Heart left ventricle (tissue), 16 donors: ENCODE data around the gene SLX9. TPM values are rescaled to one million over a fixed set of nuclear protein-coding genes. Genes with fewer than 3 reads are reported as not detected.
A peak's percentile ranks its signal among the peaks of the same experiment; 100 is the strongest.

ENCODE experiments used
- ATAC-seq, 4 donors: fragments of 200-7000 bp; cut with Tn5 transposase; one replicate each; pipeline ENCODE4 v1.9.1; 2020 to 2022; ENCODE audit warnings: moderate library complexity in 4 of 4, mild to moderate bottlenecking in 3 of 4, moderate number of reproducible peaks in 1 of 4
- DNase-seq, 5 donors: peaks; one replicate each; pipeline ENCODE4 v3.0.0-alpha.2; 2020
- H3K27ac ChIP-seq, 12 donors: fragments of 200-600 bp; sonication (generic) in 4 of 12; one replicate each; pipeline versions ENCODE4 v1.5.0 to v1.8.0; 2016 to 2022; ENCODE audit warnings: mild to moderate bottlenecking in 2 of 12
- H3K27me3 ChIP-seq, 9 donors: fragments of 200-600 bp; sonication (generic) in 2 of 9; one replicate each; pipeline versions ENCODE4 v1.5.1 to v1.8.0; 2016 to 2022; ENCODE audit warnings: mild to moderate bottlenecking in 3 of 9
- H3K36me3 ChIP-seq, 9 donors: fragments of 200-600 bp; sonication (generic) in 2 of 9; one replicate each; pipeline versions ENCODE4 v1.5.0 to v1.8.0; 2018 to 2022; ENCODE audit warnings: mild to moderate bottlenecking in 2 of 9
- H3K4me1 ChIP-seq, 12 donors: fragments of 200-600 bp; sonication (generic) in 4 of 12; one replicate each; pipeline versions ENCODE4 v1.5.0 to v1.8.0; 2016 to 2022; ENCODE audit warnings: mild to moderate bottlenecking in 3 of 12
- H3K4me3 ChIP-seq, 12 donors: fragments of 200-600 bp; sonication (generic) in 4 of 12; one replicate each; pipeline versions ENCODE4 v1.5.0 to v1.8.0; 2017 to 2022; ENCODE audit warnings: mild to moderate bottlenecking in 9 of 12, moderate library complexity in 4 of 12
- H3K9me3 ChIP-seq, 12 donors: fragments of 200-600 bp; sonication (generic) in 4 of 12; one replicate each; pipeline versions ENCODE4 v1.5.0 to v1.8.0; 2016 to 2022; ENCODE audit warnings: mild to moderate bottlenecking in 1 of 12
- CTCF ChIP-seq, 12 donors: fragments of 200-600 bp; sonication (generic) in 4 of 12; IDR thresholded peaks; one replicate each; pipeline versions ENCODE4 v1.5.0 to v1.8.0; 2018 to 2022; ENCODE audit warnings: antibody characterized with exemption in 12 of 12, mild to moderate bottlenecking in 5 of 12
- POLR2A ChIP-seq, 2 donors: fragments of 450-650 bp; IDR thresholded peaks; one replicate each; pipeline ENCODE4 v1.6.1; 2017; ENCODE audit warnings: antibody characterized with exemption in 2 of 2, mild to moderate bottlenecking in 2 of 2, moderate library complexity in 2 of 2
- WGBS, 4 donors: extraction: QIAGEN DNeasy Blood & Tissue Kit in 2 of 4; methylation state at CpG; one replicate each; pipeline versions ENCODE4 v1.1.5 to v1.1.7; 2013 to 2018; 5-methylcytosine and 5-hydroxymethylcytosine counted together
- intact Hi-C, 10 donors: fragments of 100-400 bp; cut with DNase I; formaldehyde crosslinking; loops; one replicate each; pipeline versions ENCODE4 v1.11.1 to v1.14.2; 2022
- polyA plus RNA-seq, 2 donors: library from polyadenylated mRNA; stranded (reverse); fragments of 200-250 nt; gene quantifications; one replicate each; pipeline ENCODE4 v1.2.3, GENCODE V29; 2013
- total RNA-seq, 9 donors: library from RNA; depleted of rRNA in 2 of 9; stranded (reverse); fragments of >200 nt in 2 of 9; fragmentation: NEBNext Ultra II Directional in 3 of 9; extraction: Animal tissue kit (Norgen Biotek cat#: 25700) in 3 of 9; gene quantifications; one replicate each; pipeline versions ENCODE4 v1.1.0 to v1.2.4, GENCODE V29; 2016 to 2023
- donor health status: ischemic (EF 13 %, LVEDD 7.1; RV severe dilation, severe dysfunction).
- donor health status: healthy with polysubstance abuse.
- donor health status: DM: no; HTN: yes; CAD: no.
- donor health status: DM: no; HTN: no; CAD: no.
- donor health status: ischemic (EF 25% LVEDD 6.9; RV normal size, moderate dysfunction).
- donor health status: ischemic (EF 25% LVEDD 5.7; RV mildly dilated, moderate dysfunction).
- donor health status: healthy.
- donor health status: DM: yes; HTN: yes; CAD: no.
- donor health status: ischemic (EF 35%, LVEDD 5.7; RV mildly dilated, moderate dysfunction).
- donor health status: nonischemic (EF 11% LVEDD 7.7; RV severe dilation, severe dysfunction).
- donor health status: DM: yes; HTN: yes; CAD: no.
- donor health status: PGD.
- donor health status: ischemic (EF 29% LVEDD 5.4; RV normal size, mild dysfunction).
- donor health status: nonischemic (EF 23%, LVEDD 6.1; RV moderate dilation, normal function).

Gene SLX9
- total and polyA plus RNA-seq, 11 donors: 38.5 to 77.8 (median 49.1) TPM

DNA sequence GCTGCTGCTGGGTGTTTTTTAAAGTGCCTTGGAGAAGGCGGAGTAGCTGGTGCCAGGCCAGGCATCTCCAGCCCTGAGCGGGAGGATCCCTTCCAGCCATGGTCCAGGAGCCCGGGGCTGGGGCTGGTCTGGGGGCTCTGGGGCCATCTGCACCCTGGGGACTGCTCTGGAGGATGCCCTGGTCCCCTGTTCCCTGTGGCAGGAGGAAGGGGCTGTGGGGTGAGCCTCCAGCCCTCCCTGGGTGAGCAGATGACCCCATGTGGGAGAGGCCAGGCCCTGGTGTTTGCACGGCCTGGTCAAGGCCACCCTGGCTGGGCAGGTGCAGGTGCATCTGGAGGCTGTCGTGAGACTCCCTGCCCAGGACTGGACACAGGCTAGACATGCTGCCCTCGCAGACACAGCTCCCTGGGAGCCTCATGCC lies 56.7 kb downstream of the SLX9 start:
- WGBS, 4 donors: 78 to 97% (median 83%) methylated on average over 3 to 6 of the region's 6 CpGs
- intact Hi-C loops: no loop called here
- Histone ChIP-seq H3K27ac (no peak overlapping the region), H3K9me3 (no peaks in the 10 kb centered on the region), H3K27me3 (no peaks in the 10 kb centered on the region), H3K4me1 (peaks cover 0 to 37% (median 12%) of the 10 kb centered on the region in 12 donors), H3K36me3 (no peaks in the 10 kb centered on the region), H3K4me3 (no peak overlapping the region)
- DNase-seq (peak in 2 of 5 donors; percentile 15 to 21), ATAC-seq (no peak)
- no peak for TF ChIP-seq CTCF (IDR thresholded peaks at IDR 0.05)
- TF ChIP-seq POLR2A (IDR thresholded peaks at IDR 0.05): no peak

DNA sequence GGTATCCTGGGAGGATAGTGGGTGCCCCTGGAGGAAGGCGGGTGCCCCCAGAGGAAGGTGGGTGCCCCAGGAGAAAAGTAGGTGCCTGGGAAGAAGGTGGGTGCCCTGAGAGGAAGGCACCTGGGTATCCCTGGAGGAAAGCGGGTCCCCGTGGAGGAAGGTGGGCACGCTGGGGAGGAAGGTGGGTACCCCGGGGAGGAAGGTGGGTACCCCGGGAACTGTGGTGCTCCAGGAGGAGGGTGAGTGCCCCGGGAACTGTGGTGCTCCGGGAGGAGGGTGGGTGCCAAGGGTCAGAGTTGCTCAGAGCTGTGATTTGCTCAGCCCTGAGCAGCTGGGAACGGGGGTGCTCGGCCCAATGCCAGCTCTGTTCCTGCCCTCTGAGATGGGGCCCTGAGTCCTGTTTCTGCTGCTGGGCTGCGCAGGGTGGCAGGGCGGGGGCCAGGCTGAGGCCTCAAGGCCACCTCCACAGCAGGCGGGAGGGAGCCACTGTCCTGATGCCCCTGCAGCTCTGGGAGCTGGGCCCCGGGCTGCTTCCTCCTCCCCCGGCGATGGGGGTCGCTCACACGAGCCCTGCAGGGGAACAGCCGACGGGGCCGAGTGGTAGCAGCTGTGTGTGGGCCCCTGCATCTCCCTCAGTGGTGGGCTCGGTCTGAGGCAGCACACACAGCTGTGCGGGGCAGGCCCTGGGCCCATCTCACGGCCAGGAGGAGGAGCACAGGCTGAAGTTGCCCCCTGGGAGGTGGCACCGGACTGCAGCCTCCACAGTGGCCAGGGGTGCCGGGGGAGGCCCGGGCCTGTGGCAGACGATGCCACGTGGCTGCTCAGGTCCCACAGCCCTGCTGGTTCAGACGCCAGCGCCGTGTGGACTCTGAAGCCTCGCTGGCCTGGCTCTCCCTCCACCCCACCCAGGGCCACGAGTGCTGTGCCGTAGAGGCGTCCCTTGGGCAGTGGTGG lies 57.4 kb downstream of the SLX9 start:
- H3K4me3 ChIP-seq: no peak overlapping the region
- TF ChIP-seq CTCF (IDR thresholded peaks at IDR 0.05): no peak
- no peaks in the 10 kb centered on the region for H3K36me3 ChIP-seq
- H3K9me3 ChIP-seq: no peaks in the 10 kb centered on the region
- intact Hi-C loops: no loop called here
- H3K4me1 ChIP-seq: peaks cover 0 to 37% (median 12%) of the 10 kb centered on the region in 12 donors
- ATAC-seq: no peak
- DNase-seq: peak in 3 of 5 donors; percentile 13 to 48 (median 25)
- WGBS, 4 donors: 86 to 92% (median 90%) methylated on average over 20 to 36 of the region's 36 CpGs
- H3K27me3 ChIP-seq: no peaks in the 10 kb centered on the region
- no peak overlapping the region for H3K27ac ChIP-seq

- no peak for TF ChIP-seq POLR2A (IDR thresholded peaks at IDR 0.05)
- no peak for TF ChIP-seq CTCF (IDR thresholded peaks at IDR 0.05)
- Histone ChIP-seq H3K4me1 (peaks cover 0 to 37% (median 12%) of the 10 kb centered on the region in 12 donors), H3K27me3 (no peaks in the 10 kb centered on the region)
These were observed 58.3 kb downstream of the SLX9 start for GRCh38 chr21:44998086-44998620.

More at GRCh38 chr21:44998086-44998620, 58.3 kb downstream of the SLX9 start:
- no peak for ATAC-seq
- peak in 3 of 5 donors; percentile 18 to 48 (median 33) for DNase-seq
- 86 to 98% (median 89%) methylated on average over 6 to 10 of the region's 10 CpGs for WGBS, 4 donors
- H3K36me3 ChIP-seq: no peaks in the 10 kb centered on the region
- H3K4me3 ChIP-seq: no peak overlapping the region
- no peaks in the 10 kb centered on the region for H3K9me3 ChIP-seq
- H3K27ac ChIP-seq: no peak overlapping the region
- intact Hi-C loops: no loop called here
